HG03045 (cell line): ENCODE data around the gene CNGB1.

Source experiments
- ATAC-seq: cut with Tn5 transposase; IDR thresholded peaks from one replicate; pipeline ENCODE4 v1.9.1; 2021; ENCODE audit warnings: mild to moderate bottlenecking, moderate library complexity; ENCODE audit not compliant: unreplicated experiment

The CNGB1 gene

DNA sequence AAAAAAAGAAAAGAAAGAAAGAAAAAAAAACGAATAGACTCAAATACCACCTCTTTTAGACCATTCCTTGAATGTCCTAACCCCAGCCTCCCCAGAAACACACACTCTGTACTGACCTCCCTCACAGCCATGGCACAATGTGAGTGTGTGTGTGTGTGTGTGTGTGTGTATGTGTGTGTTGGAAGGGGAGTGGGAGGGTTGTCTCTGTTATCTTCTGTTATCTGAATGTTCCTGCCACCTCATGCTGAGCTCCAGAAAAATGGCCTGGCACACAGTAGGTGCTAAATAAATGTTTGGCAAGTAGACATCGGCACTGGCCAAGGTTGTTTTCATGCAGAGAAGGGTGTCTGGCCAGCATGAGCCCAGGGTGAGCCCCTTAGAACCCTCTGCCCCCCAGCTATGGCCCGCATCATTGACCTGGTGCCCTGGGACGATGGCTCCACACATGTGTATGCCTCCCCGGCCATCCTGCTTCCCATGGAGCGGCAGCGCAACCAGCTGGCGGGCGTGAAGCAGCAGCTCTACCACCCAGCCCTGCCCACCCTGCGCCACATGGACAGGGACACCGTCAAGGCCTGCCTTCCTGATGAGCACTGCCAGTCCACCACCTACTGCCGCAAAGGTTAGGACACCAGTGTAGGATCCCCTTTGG, 6.6 kb upstream of the CNGB1 start:
- no peak for ATAC-seq

DNA sequence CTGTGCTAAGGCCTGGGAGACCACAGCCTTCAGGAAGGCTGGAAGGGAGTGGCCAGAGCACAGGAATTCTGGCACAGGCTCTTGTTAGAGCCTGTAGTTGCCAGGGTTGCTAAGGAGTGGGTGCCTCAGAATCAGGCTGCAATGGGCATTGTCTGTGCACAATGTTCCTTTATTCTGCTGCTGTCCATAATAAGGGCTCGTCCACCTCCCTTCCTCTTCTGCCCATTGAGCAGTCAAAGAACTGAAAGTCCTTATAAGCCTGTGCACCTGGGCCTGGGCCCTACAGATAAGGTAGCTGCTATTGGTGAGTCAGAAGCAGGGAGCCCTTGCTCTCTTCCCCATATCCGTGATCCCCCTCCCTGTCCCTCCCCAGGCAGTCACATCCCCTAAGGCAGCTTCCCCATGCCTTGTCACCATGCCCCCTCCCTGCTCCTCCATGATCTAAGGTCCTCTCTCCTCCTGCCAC, 5.4 kb upstream of the CNGB1 start:
- ATAC-seq: no peak

DNA sequence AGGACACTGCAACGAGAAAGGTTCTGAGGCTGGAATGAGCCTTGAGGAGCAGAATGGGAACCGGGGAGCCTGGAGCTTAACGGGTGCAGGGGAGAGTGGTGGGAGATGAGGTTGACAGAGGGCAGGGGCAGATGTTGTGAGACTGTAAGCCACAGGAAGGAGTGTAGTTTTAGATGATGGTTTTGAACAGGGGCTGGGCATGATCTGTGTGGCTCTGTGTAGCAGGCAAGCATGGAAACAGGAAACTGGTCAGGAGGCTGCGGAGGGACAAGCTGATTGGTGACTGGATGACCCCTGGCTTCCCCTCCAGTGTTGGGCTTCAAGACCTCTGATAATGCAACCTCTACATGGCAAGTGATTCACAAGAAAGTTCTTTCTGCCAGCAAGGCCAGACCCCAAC, 1.4 kb upstream of the CNGB1 start:
- no peak for ATAC-seq

DNA sequence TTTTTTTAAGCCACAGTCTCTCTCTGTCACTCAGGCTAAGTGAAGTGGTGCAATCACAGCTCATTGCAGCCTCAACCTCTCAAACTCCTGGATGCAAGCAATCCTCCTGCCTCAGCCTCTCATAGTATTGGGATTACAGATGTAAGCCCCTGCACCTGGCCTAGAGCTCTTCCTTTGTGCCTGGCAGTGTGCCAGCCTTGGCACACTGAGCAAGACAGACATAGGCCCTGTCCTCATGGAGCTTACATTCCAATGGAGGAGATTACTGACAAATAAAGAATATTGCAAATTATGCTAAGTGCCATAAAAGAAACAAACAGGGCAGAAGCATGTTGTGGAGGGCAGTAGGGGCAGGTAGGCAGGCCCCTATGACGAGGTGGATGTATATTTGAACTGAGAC, 920 bp upstream of the CNGB1 start:
- ATAC-seq: no peak

DNA sequence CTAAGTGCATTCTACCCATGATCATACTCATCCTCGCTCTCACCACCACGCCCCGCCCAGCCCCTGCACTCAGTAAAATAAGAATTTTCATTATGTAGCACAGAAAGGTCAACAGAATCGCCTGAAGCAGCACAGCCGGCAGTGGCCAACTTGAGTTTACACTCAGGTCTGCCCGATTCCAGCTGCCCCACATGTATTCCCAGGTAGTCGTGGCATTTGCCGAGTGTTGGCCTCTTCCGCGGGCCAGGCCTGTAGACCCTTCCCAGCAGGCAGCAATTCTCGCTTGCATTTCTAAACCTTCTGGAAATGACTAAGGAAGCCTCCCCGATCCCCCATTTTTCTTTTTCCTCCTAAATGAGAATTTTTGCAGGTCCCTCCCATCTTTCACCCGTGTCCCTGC, 609 bp downstream of the CNGB1 start:
- no peak for ATAC-seq

DNA sequence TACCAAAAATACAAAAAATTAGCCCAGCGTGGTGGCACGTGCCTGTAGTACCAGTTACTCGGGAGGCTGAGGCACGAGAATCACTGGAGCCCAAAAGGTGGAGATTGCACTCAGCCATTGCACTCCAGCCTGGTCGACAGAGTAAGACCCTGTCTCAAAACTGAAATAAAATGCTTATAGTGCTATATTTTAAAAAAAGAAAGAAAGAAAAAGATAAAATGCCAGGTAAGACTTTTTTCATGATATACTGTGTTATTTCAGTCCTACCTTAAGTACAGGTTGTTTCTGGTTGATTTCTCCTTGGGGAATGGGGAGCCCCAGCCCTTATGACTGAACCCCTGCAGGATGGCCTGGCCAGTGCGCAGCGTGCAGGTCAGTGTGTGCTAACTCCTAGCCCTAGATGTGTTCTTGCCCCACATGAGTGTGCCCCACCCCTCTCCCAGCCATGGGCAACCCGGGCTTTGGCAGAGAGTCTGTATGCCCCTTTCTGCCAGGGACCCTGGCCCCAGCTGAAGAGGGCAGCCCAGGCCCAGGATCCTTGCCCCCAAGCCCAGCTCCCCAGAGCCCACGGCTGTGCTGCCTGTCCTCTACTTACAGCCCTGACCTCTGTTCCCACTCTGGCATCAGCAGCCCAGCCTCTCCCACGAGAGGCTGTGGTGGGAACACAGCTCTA, 1.3 kb downstream of the CNGB1 start:
- no peak for ATAC-seq

DNA sequence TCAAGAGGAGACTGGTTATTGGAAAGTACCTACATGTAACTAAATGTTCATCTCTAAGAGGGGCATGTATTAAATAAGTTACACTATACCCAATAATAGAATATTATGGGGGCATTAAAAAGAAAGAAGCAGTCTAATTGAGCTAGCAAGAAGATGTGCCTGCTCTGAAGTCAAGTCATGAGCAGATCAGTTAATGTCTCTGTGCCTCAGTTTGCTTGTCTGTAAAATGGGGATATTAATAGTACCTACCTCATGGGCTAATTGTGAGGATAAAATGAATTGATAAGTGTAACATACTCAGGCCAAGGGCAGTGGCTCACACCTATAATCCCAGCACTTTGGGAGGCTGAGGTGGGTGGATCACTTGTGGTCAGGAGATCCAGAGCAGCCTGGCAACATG, 3.0 kb downstream of the CNGB1 start:
- no peak for ATAC-seq

DNA sequence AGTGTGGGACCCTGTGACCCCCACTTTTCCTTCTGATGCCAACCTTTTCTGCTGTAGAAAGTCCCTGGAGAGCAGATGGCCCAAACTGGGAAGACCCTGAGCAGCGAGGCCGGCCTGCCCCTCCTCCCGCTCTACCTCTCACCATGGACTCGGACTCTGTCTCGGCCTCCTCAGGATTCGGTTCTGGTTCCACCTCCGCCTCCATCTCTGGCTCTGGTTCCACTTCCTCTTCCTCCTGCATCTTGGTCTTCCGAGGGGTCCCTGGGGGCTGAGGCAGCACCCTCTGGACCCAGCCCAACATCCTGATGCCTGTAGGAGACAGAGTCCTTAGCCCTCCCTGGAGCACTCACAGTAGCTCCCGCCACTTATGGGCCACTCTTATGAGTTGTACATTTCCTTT, 3.9 kb downstream of the CNGB1 start:
- ATAC-seq: no peak

DNA sequence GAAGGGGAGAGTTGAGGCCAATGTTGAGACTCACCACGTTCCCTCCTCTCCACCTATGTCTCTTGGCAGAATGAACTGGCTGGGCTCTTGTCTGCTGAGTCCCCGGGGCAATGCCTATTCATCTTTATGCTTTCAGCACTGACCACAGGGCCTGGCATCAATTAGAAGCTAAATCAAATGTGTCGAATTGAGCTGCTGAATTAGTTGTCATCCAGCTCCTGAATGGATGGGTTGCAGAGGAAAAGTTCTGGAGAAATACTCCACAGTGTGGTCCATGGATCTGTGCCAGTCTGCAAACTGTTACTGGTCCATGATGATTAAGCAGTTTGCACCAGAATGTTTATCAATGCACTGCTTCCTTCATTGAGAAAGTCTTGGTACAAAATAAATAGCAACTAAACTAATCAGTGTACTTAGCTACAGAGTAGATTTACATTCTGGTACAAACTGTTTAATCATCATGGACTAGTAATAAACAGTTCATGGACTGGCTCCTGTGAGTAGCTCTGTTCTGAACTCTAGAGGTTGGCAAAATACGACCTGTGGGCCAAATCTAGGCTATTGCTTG, 4.6 kb downstream of the CNGB1 start:
- ATAC-seq: no peak

DNA sequence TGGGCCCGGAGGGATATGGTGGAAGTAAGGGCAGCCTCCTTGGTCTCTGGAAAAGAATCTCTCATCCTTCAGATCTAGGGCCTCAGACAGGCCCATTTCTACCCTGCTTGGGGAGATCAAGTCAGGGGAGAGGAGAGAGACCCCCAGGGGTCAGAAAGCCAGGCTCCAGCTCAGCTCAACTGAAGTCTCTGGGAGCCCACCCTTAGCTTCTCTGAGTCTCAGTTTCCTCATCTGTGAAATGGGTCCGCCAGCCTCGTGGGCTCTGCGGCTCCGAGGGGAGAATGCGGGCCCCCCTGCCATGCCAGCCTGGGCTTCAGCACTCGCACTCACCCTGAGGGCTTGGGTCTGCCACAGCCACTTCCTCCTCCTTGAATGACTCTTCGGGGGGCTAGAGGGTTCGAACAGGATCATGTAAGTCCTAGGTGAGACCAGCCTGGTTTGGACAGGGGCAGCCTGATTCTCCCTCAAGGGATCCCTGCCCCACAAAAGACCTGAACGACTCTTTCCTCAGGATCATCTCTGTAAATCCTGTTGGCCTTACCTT, 6.7 kb downstream of the CNGB1 start:
- ATAC-seq: no peak

DNA sequence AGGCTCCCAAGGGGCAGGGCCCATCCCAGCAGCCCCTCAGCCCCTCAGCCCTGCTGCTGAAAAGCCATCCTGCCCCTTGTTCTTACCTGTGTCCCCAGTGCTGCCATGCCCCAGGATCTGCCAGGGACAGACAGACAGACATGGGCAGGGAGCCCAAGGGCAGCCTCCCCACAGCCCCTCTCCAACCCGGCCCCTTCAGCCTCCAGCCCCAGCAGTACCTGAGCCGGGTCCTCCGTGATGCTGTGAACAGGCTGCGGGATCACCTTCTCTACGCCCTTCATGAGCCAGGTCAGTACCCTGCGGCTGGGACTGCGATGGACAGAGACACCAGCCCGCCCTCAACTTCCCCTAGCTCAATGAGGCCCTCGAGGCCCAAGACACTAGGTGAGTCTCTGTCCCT, 8.2 kb downstream of the CNGB1 start:
- ATAC-seq: no peak

DNA sequence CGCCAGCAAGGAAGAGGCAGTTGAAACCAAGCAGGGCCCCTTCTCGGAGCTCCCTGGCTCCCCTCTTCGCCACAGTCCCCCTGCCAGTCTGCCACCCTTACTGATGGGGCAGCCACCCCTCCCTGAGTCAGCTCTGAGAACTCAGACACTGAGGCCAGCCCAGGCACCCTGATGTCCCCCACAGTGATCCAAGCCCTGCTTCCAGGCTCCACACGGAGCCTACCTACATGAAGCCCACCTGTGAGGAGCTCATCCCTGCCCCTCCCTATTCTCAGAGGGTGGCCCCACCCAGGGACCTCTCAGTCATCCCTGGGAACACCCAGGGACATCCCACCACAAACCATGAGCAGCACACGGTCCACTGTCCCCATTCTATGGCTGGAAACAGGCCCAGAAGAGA, 8.9 kb downstream of the CNGB1 start:
- no peak for ATAC-seq

DNA sequence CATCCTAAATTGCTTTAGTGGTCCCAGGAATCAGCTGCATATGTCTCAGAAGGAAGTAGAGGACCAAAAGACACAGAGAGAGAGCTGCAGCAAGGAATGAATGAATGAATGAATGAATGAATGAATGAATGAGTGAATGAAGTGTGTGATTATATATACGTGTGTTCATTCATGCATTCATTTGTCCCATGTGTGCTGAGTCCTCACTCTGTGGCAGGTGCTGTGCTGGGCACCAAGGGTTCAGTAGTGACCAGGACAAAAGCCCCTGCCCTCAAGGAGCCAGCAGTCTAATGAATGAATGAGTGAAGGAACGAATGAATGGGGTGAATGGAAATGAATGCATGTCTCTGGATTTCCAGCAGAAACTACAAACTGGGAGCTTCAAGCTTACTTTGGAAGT, 9.4 kb downstream of the CNGB1 start:
- ATAC-seq: no peak

DNA sequence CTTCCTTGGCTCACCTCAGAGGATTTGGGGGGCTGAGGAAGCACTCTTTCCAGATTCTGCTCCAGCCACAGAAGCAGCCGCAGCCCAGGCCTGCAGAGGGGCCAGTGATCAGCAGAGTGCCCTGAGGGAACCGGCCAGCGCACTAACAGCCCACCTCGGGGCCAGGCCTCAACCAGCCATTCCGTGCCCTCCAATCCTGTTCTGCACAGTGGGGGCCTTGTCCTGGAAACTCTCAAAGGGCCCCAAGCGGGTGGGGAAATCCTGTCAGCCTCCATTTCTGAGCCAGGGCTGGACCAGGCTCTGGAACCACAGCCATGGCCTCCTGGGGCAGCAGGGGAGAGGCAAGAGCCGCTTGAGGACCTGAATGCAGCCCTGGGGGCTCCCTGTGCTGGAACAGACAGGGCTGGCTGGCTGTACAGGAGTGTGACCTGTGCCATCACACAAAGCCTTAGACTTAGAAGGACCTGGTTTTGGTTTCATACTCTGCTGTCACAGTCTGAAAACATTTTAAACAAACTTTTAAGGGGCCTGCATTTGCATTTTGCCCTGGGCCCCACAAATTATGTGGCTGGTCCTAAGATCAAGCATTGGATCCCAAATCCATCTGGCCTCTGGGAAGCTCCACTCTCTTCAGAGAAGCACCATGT, 10.0 kb downstream of the CNGB1 start:
- no peak for ATAC-seq

DNA sequence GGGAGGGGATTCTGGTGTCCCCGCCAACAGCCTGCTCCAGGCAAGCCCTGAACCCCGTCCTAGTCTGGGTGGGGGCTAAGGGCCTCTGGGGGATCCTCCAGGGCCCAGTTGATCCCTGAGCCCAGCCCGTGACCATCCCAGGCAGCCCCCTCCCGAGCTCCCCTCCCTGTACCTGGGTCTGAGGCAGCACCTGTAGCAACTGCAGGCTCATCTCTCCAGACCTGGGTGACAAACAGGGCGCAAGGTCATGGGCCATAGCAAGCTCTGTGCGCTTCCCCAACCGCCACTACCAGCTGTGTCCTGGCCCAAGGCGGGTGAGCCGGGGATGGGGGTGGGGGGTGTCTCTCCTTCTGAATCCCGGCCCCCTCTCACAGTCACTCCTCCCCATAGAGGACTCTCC, 10.6 kb downstream of the CNGB1 start:
- no peak for ATAC-seq

DNA sequence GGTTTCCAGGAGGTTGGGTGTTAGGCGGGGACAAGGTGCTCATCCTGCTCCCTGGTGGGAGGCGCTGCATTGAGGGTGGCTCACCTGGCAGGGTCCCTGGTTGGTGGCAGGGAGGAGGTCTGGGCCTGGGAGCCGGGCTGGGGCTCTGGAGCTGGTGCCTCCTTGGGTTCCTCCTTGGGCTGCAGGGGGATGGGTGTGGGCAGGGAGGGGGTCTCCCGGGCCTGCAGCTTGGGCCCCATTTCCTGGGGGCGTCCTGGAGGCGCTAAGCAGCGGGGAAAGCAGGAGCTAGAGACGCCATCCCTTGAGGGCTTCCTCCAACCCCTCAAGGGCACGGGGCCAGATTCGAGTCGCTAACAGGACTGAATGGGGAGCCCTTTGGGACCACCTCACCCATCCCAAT, 11.1 kb downstream of the CNGB1 start:
- no peak for ATAC-seq

DNA sequence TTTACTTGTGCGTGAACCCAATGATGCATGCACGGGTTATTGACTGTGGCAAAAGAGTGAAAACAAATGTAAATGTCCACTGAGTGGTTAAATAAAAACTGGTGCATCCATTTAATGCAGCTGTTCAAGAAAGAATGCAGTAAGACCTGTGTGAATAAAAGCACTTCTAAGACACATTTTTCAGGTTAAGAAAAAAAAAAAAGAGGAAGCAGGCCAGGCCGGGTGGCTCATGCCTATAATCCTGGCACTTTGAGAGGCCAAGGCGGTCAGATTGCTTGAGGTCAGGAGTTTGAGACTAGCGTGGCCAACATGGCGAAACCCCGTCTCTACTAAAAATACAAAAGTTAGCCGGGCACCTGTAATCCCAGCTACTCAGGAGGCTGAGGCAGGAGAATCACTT, 11.8 kb downstream of the CNGB1 start:
- no peak for ATAC-seq

DNA sequence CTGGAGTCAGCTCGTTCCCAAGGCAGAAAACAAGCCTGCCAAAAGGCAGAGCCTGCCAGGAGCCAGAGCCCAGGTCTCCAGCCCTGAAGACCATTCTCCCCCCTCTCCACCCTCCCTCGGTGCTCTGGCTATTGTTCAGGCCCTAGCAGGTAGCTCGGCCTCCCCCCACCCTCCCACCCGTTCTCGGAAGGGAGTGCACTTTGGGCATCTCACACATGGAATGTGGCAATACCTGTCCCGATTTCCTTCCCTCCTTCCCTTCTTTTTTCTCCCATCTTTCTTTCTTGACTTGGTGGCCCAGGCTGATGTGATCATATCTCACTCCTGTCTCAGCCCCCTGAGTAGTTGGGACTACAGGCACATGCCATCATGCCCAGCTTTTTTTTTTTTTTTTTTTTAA, 12.4 kb downstream of the CNGB1 start:
- ATAC-seq: no peak

DNA sequence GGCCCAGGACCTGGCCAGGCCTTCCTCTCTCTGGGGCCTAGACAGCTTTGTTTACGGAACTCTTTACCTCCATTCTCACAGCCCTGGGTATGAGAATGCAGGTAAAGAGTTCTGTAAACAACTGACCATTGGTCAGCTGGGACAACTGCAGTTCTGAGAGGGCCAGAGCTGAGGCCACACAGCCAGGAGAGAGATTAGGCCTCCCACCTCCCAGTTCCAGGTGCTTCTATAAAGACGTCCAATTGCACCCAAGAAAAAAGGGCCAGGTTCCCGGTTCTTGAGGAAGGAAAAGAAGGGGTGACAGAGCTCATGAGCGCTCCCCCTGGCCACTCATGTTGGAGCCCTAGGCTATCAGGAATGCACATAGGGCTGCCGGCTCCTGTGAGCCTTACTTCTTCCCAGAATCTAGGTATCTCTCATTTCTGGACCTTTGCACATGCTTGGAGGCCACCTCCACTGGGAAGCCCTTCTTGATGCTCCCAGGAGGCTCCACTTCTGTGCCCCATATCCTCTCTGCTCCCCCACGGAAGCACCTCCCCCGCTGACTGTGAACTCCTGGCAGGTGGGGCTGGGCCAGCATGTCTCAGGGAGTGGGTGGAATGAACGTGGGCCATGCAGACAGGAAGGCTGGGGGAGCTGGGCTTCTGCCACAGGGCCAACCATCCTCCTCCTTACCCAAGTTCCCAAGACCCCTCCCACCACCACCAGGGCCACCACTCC, 13.1 kb downstream of the CNGB1 start:
- no peak for ATAC-seq

DNA sequence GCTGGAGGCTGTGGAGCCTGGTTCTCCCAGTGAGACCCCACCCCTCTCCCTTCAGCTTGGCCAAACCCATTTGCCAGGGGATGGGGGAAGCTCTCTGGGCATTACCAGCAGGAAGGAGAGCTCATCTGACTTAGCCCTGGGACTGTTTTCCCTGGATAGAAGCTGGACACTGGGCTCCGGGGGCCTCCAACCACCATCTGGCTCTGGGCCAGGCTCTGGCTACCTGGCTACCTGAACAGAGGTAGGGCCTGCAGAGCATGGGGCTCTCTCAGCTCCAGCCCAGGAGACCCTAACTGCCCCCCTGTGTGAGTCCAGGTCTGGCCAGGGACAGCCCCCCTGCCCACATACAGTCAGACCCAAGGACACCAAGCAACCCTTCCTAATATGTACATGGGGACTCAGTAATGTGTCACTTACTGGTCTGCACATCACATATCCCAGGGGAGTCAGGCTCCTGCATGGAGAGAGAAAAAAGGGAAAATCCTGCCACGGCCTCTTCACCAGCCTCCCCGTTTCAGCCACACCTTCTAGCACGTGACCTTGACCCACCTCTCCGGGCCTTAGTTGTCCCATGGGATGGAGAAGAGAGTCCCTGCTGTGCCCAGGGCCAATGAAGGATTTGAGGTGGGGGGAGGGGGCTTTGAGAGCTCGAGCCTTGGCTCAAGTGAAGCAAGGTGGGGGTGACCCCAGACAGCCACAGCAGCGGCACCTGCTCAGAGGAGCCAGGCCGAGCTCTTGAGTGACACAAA, 13.8 kb downstream of the CNGB1 start:
- no peak for ATAC-seq
